ENCODE measurements around the gene FIG4. TPM values are rescaled to one million over a fixed set of nuclear protein-coding genes. Genes with fewer than 3 reads are reported as not detected.

The FIG4 gene
- total RNA-seq, 4 donors from 2014 or later = 7.9 to 17.5 (median 11.7) TPM

GRCh38 chr6:109801794-109802193 is 110.7 kb downstream of the FIG4 start:
- no peak for DNase-seq (ENCODE audit: low spot score in 2 of 2)
- H3K4me1 ChIP-seq = no peaks in the 10 kb centered on the region
- no peak overlapping the region for H3K4me3 ChIP-seq
- H3K27ac ChIP-seq = no peak overlapping the region
- TF ChIP-seq EP300 (IDR thresholded peaks at IDR 0.05) (no peak), POLR2A (IDR thresholded peaks at IDR 0.05) (no peak), CTCF (IDR thresholded peaks at IDR 0.05) (no peak), POLR2AphosphoS5 (IDR thresholded peaks at IDR 0.05) (no peak)
- H3K27me3 ChIP-seq = no peaks in the 10 kb centered on the region
- no peaks in the 10 kb centered on the region for H3K9me3 ChIP-seq
- WGBS = 97% methylated on average over 2 of the region's 2 CpGs
- no peaks in the 10 kb centered on the region for H3K36me3 ChIP-seq

GRCh38 chr6:109804020-109804419 is 112.9 kb downstream of the FIG4 start:
- TF ChIP-seq POLR2A (IDR thresholded peaks at IDR 0.05) (no peak), POLR2AphosphoS5 (IDR thresholded peaks at IDR 0.05) (no peak), EP300 (IDR thresholded peaks at IDR 0.05) (no peak), CTCF (IDR thresholded peaks at IDR 0.05) (no peak)
- 86% methylated on average over 1 of the region's 1 CpG for WGBS
- DNase-seq (ENCODE audit: low spot score in 2 of 2) = no peak
- Histone ChIP-seq H3K4me1 (no peaks in the 10 kb centered on the region), H3K36me3 (no peaks in the 10 kb centered on the region), H3K27me3 (no peaks in the 10 kb centered on the region), H3K27ac (no peak overlapping the region), H3K9me3 (no peaks in the 10 kb centered on the region), H3K4me3 (no peak overlapping the region)

GRCh38 chr6:109807881-109808280 is 116.8 kb downstream of the FIG4 start:
- no peak for TF ChIP-seq POLR2A (IDR thresholded peaks at IDR 0.05)
- TF ChIP-seq EP300 (IDR thresholded peaks at IDR 0.05) = no peak
- TF ChIP-seq POLR2AphosphoS5 (IDR thresholded peaks at IDR 0.05) = no peak
- no peak for TF ChIP-seq CTCF (IDR thresholded peaks at IDR 0.05)
- no peaks in the 10 kb centered on the region for H3K36me3 ChIP-seq
- H3K9me3 ChIP-seq = no peaks in the 10 kb centered on the region
- no peak for DNase-seq (ENCODE audit: low spot score in 2 of 2)
- H3K27ac ChIP-seq = no peak overlapping the region
- H3K4me1 ChIP-seq = no peaks in the 10 kb centered on the region
- H3K27me3 ChIP-seq = no peaks in the 10 kb centered on the region
- H3K4me3 ChIP-seq = no peak overlapping the region

- TF ChIP-seq CTCF (IDR thresholded peaks at IDR 0.05) = no peak
- TF ChIP-seq POLR2A (IDR thresholded peaks at IDR 0.05) = no peak
- no peak for TF ChIP-seq EP300 (IDR thresholded peaks at IDR 0.05)
- no peak for TF ChIP-seq POLR2AphosphoS5 (IDR thresholded peaks at IDR 0.05)
- Histone ChIP-seq H3K27ac (no peak overlapping the region), H3K4me1 (no peaks in the 10 kb centered on the region), H3K4me3 (no peak overlapping the region), H3K9me3 (no peaks in the 10 kb centered on the region), H3K36me3 (no peaks in the 10 kb centered on the region), H3K27me3 (no peaks in the 10 kb centered on the region)
- WGBS = 92% methylated on average over 1 of the region's 1 CpG
- no peak for DNase-seq (ENCODE audit: low spot score in 2 of 2)
Measured at GRCh38 chr6:109808837-109809236, 117.7 kb downstream of the FIG4 start.

GRCh38 chr6:109815054-109815453 is 124.0 kb downstream of the FIG4 start:
- Histone ChIP-seq H3K9me3 (no peaks in the 10 kb centered on the region), H3K36me3 (no peaks in the 10 kb centered on the region), H3K4me3 (no peak overlapping the region), H3K4me1 (no peaks in the 10 kb centered on the region), H3K27me3 (no peaks in the 10 kb centered on the region), H3K27ac (no peak overlapping the region)
- TF ChIP-seq EP300 (IDR thresholded peaks at IDR 0.05) (no peak), POLR2A (IDR thresholded peaks at IDR 0.05) (no peak), CTCF (IDR thresholded peaks at IDR 0.05) (no peak), POLR2AphosphoS5 (IDR thresholded peaks at IDR 0.05) (no peak)
- DNase-seq (ENCODE audit: low spot score in 2 of 2) = no peak
- WGBS = 97% methylated on average over 4 of the region's 4 CpGs
